ENCODE measurements around the gene PTPRN2. TPM values are rescaled to one million over a fixed set of nuclear protein-coding genes. Genes with fewer than 3 reads are reported as not detected.

PTPRN2 gene
- polyA plus RNA-seq, 1 of the 3 experiments (the other 2 are of a cell fraction): 4.0 TPM

GRCh38 chr7:157752832-157753291 is 834.8 kb downstream of the PTPRN2 start:
- ChIA-PET POLR2A (interaction anchor here (0.6 to 1.9 kb wide), 4 partner anchors 10 to 62 kb away, joined by 3 to 9 read pairs (median 5); no protein-coding TSS in a partner anchor), CTCF (interaction anchor here (0.6 to 3.1 kb wide), 8 partner anchors 9 to 1087 kb away, joined by 3 to 13 read pairs (median 3); no protein-coding TSS in a partner anchor)
- TF ChIP-seq EZH2phosphoT487 (IDR thresholded peaks at IDR 0.05; ENCODE audit: borderline replicate concordance, low read depth) (no peak), REST (IDR thresholded peaks at IDR 0.05; ENCODE audit: low read depth, low read length) (no peak), YY1 (IDR thresholded peaks at IDR 0.05; ENCODE audit: low read depth) (no peak), EP300 (IDR thresholded peaks at IDR 0.05; ENCODE audit: borderline replicate concordance in 1 of 2, low read depth in 1 of 2, low read length in 1 of 2) (peak in 1 of 2 experiments; percentile 63; a peak in 1 of 4 replicates), MEF2A (IDR thresholded peaks at IDR 0.05; ENCODE audit: borderline replicate concordance, low read depth) (no peak), IRF3 (IDR thresholded peaks at IDR 0.05; ENCODE audit: low read depth, low read length) (no peak), TAF1 (IDR thresholded peaks at IDR 0.05; ENCODE audit: borderline replicate concordance, low read depth, low read length) (no peak), FOXJ3 (CRISPR knock-in tag; IDR thresholded peaks at IDR 0.05) (0 out of 2 replicates have a peak, but pooled peaks have one; percentile 36), JUND (IDR thresholded peaks at IDR 0.05) (no peak), CHD2 (IDR thresholded peaks at IDR 0.05; ENCODE audit: low read length, partially characterized antibody) (peak; percentile 82), GABPA (IDR thresholded peaks at IDR 0.05; ENCODE audit: low read depth) (no peak), POLR2AphosphoS5 (IDR thresholded peaks at IDR 0.05; ENCODE audit: low read depth, low read length) (no peak), RCOR1 (IDR thresholded peaks at IDR 0.05; ENCODE audit: low read length) (peak; percentile 91), NFIC (IDR thresholded peaks at IDR 0.05; ENCODE audit: borderline replicate concordance) (no peak), RFX5 (IDR thresholded peaks at IDR 0.05; ENCODE audit: low read length) (no peak), TCF12 (IDR thresholded peaks at IDR 0.05) (0 out of 2 replicates have a peak, but pooled peaks have one; percentile 7), MXI1 (IDR thresholded peaks at IDR 0.05; ENCODE audit: low read depth, low read length) (peak; percentile 89), GATA2 (CRISPR knock-in tag; IDR thresholded peaks at IDR 0.05) (peak; percentile 93), ELF1 (IDR thresholded peaks at IDR 0.05) (no peak), FOXM1 (IDR thresholded peaks at IDR 0.05; ENCODE audit: low read depth) (no peak)
- Histone ChIP-seq H3K9me3 (peaks cover 6% of the 10 kb centered on the region; the same call in 1 of the 2 replicates), H3F3A (replicated peaks; ENCODE audit: insufficient read depth) (no peaks in the 10 kb centered on the region), H3K9me2 (no peaks in the 10 kb centered on the region), H3K79me2 (ENCODE audit: insufficient read depth) (no peaks in the 10 kb centered on the region), H3K4me1 (ENCODE audit: control insufficient read depth in 1 of 2, insufficient read depth in 2 of 2, low read depth in 1 of 2, low read length in 1 of 2) (peaks cover 0 to 43% of the 10 kb centered on the region in 2 experiments; a peak in 1 of 4 replicates), H4K20me1 (ENCODE audit: insufficient read depth) (no peaks in the 10 kb centered on the region), H3K4me3 (ENCODE audit: low read depth in 2 of 2, low read length in 1 of 2) (no peak overlapping the region), H3K4me2 (no peak overlapping the region), H2AFZ (ENCODE audit: low read depth) (no peak overlapping the region), H3K36me3 (replicated peaks in 1 of 2; ENCODE audit: control insufficient read depth in 1 of 2, insufficient read depth in 2 of 2, low read length in 1 of 2) (no peaks in the 10 kb centered on the region), H3K27ac (ENCODE audit: low read depth in 2 of 2, low read length in 1 of 2) (peak overlapping the region in 1 of 2 experiments; percentile 98; a peak in 2 of 4 replicates), H3K9ac (no peak overlapping the region), H3K27me3 (ENCODE audit: insufficient read depth) (no peaks in the 10 kb centered on the region)
- 33% methylated on average over 18 of the region's 18 CpGs for WGBS (ENCODE audit: low lambda C conversion rate)
- DNase-seq: peak; percentile 94
